ENCODE results near the gene ODC1.

ODC1 gene

DNA sequence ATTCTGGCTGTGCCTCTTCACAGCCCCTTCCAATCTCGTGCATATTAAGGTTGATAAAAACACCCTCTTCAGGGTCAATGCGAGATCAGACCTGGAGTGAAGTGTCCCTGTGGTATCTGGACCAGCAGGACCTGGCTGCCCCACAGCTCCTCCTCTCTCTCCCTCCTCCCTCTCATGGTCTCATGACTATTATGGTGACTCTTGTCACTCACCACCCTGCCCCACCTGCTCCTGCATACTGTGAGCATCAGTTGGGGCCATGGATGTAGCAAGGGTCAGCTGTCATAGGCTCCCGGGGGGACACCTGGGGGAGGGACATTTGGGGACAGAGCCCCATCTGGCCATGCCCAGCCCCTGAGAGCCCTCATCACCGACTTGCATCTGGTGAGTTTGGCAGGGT, 50.2 kb downstream of the ODC1 start:
- no peak for DNase-seq

DNA sequence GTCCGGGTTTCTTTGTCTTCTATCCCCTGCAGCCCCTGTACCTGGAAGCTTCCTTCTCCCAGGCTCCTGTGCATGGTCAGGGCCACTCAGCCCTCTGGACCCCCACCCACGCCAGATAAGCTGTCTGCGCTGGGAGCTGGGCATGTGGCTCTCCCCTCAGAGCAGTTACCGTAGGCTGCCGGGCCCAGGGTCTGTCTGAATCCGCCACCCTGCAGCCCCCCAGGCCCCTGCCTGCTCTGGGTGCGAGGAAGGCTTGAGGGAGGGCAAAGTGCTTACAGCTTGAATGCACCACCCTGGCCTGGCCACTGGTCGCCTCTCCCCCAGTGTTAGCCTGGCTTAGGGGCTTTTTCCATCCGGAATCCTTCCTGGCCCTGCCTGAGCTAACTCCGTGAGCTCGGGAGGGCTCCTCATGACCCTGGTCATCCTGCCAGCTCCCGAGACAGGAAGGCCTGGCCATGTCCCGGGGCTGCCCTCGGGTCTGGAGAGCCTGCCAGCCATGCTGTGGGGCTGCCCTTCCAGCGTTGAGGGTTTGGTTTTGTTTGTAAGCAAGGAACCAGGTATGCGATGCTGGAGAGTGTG, 50.7 kb downstream of the ODC1 start:
- DNase-seq: no peak

DNA sequence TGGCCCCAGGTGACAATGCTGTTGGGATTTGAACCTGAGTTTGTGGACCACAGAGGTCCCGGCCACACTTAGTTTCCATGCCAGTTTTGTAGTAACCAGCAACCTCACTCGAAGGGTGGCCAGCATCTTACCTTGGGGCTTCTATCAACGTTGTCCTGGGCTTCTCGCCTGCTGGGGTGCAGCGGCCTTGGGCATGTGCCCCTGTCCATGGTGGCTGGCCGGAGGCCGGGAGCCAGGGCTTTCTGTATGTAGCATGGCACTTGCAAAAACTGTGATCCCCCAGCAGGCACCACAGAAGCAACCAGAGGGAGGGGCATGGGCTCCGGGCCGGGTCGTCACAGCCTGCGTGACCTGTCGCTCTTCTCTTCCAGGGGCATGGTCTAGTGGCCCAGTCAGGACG, 51.7 kb downstream of the ODC1 start:
- no peak for DNase-seq

DNA sequence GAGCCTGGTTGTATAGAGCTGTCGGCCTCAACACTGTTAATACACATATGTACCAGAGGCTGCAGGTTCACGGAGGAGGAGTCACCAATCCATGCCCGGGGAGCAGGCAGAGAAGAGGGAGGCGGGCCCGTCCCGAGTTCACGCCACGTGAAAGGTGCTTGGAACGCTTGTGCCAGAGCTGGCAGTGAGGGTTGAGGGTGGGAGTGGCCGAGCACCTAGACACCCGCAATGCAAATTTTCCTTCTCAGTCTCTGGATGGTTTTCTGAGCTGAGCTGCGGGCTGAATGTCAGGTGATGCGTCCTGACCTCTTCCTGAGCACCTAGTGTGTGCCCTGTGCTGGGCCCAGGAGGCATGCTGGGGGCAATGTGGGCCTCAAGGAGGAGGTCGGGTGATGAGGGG, 52.2 kb downstream of the ODC1 start:
- no peak for DNase-seq

DNA sequence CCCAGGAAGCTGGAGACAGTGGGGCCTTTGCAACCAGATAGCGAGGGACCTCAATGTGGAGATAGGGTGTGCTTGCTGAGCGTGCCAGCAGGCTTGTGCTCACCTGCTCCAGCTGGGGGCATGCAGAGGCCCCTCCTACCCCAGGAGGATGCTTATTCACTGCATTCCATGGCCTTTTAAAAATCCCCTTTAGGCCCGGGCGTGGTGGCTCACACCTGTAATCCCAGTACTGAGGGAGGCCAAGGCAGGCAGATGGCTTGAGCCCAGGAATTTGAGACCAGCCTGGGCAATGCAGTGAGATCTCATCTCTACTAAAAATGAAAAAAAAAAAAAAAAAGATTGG, 54.5 kb downstream of the ODC1 start:
- DNase-seq: no peak

DNA sequence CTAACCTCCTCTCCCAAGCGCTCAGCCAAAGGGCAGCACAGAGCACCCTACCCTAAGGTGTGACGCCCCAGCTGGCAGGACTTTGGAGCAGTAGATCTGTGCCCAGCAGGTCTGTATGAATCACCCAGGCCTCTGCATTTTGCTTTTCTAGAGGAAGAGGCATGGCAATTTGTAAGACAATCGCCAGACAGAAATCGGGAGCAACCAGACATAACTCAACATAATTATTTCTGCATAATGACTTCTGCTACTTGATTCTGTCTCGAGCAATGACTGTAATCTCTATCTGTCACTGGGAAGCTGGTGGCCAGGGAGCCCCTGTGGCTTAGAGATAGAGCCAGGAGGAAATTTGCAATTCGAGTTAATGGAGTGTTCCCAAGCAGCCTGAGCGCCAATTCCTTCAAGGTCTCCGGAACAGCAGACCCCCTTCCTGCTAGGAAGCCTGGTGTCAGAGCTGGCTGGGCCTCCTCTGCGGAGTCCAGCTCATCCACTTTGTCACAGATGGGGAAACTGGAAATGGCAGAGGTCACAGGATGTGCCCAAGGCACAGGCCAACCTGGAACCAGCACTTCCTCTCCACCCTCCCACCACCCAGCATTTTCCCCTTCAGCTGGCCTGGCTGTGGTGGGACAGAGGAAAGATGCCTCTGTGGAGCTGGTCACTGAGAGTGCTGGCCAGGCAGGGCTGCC, 55.0 kb downstream of the ODC1 start:
- DNase-seq: no peak

DNA sequence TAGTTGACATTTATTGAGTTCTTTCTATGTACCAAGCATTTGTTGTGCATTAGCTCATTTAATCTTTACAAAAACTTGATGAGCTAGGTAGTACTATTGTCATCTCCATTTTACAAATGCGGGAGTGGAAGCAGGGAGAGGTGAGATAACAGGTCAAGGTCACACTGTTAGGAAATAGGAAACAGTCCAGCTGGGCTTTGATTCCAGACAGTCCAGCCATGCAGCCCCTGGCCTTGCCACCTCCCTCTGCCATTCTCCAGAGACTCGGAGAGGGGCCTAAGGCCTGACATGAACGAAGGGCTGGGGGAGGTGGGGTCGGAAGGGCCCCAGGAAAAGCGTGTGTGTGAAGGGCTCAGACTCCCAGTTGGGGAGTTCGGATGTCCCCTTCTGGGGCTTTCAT, 55.6 kb downstream of the ODC1 start:
- no peak for DNase-seq

DNA sequence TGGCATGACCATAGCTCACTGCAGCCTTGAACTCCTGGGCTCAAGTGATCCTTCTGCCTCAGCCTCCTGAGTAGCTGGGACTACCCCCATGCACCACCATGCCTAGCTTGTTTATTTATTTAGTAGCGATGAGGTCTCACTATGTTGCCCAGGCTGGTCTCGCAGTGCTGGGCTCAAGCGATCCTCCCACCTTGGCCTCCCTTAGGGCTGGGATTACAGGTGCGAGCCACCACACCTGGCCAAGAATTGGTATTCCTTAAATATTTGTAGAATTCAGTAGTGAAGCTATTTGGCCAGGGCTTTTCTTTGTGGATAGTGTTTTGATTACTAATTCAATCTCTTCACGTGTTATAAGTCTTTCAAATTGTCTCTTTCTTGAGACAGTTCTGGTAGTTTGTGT, 56.0 kb downstream of the ODC1 start:
- DNase-seq: no peak

DNA sequence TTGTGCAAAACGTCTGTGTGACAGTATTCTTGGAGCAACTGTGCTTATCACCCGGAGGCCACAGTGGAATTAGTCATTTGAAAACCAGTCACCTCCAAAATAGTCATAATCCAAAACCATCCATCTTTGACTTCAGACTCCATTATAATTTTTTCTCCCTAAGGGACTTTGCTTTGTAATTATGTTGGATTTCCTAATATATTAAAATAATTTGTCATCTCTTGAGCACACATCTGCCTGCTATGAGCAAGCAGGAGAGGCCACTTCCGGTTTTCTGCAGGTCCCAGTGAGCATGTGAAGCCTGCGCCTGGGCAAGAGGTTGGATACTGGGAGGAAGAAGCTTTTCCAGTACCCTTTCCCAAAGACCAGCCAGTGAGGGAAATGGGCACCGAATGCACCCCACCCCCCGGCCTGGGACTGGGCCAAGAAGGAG, 57.7 kb downstream of the ODC1 start:
- no peak for DNase-seq

All from activated naive CD4-positive, alpha-beta T cell treated with Interleukin-2 at 50 U/mL for 16 hours (primary cell).